ENCODE measurements around the gene RNF31.

RNF31 gene

GRCh38 chr14:24138396-24139271 is 8.7 kb upstream of the RNF31 start:
- DNase-seq = no peak

- DNase-seq = no peak
Measured at GRCh38 chr14:24139272-24139934, 7.9 kb upstream of the RNF31 start.

GRCh38 chr14:24141097-24141880 is 6.0 kb upstream of the RNF31 start, which contains the start of gene EMC9:
Gene EMC9, minus strand, starts transcription at chr14:24141591. Its CDS starts 287 bp downstream, at chr14:24141304.
- peak; percentile 100 for DNase-seq

GRCh38 chr14:24143511-24143910 is 3.8 kb upstream of the RNF31 start:
- DNase-seq = peak; percentile 61

GRCh38 chr14:24144451-24144850 is 2.8 kb upstream of the RNF31 start:
- DNase-seq = no peak

- no peak for DNase-seq
Measured at GRCh38 chr14:24145219-24145618, 2.1 kb upstream of the RNF31 start.

- no peak for DNase-seq
Measured at GRCh38 chr14:24145690-24146452, 1.4 kb upstream of the RNF31 start.

GRCh38 chr14:24146453-24146977 is 783 bp upstream of the RNF31 start, which contains the start of gene PSME2:
Gene PSME2, minus strand, starts transcription at chr14:24146610. Its CDS starts 29 bp downstream, at chr14:24146581.
- DNase-seq = peak; percentile 99

- DNase-seq = no peak
Measured at GRCh38 chr14:24147761-24148428, 597 bp downstream of the RNF31 start.

- DNase-seq = no peak
Measured at GRCh38 chr14:24149302-24149969, 2.1 kb downstream of the RNF31 start.

- DNase-seq = no peak
Measured at GRCh38 chr14:24150061-24150460, 2.8 kb downstream of the RNF31 start.

- no peak for DNase-seq
Measured at GRCh38 chr14:24150567-24150966, 3.3 kb downstream of the RNF31 start.

GRCh38 chr14:24150993-24151392 is 3.7 kb downstream of the RNF31 start:
- no peak for DNase-seq

- DNase-seq = no peak
Measured at GRCh38 chr14:24151404-24152080, 4.2 kb downstream of the RNF31 start.

- DNase-seq = no peak
Measured at GRCh38 chr14:24155100-24155499, 7.8 kb downstream of the RNF31 start.

GRCh38 chr14:24156840-24157239 is 9.5 kb downstream of the RNF31 start:
- no peak for DNase-seq

GRCh38 chr14:24157331-24157730 is 10.0 kb downstream of the RNF31 start:
- no peak for DNase-seq

- DNase-seq = no peak
Measured at GRCh38 chr14:24159777-24160498, 12.6 kb downstream of the RNF31 start.

- DNase-seq = no peak
Measured at GRCh38 chr14:24160499-24160849, 13.2 kb downstream of the RNF31 start.

All from EL (cell line).